ENCODE results near the gene MS4A10. TPM values are rescaled to one million over a fixed set of nuclear protein-coding genes. Genes with fewer than 3 reads are reported as not detected.
A peak's percentile ranks its signal among the peaks of the same experiment; 100 is the strongest.

The MS4A10 gene
- polyA plus RNA-seq, 1 donor from 2014 or later = not detected

GRCh38 chr11:60830478-60831142 lies 45.5 kb downstream of the MS4A10 start:
- Histone ChIP-seq H3F3A (ENCODE audit: insufficient read depth, low read length, poor library complexity, severe bottlenecking) (no peaks in the 10 kb centered on the region), H3K27ac (ENCODE audit: low read length) (no peak overlapping the region), H3K9me2 (ENCODE audit: insufficient read depth, low read length) (no peaks in the 10 kb centered on the region), H3K4me2 (ENCODE audit: low read length) (no peak overlapping the region), H3K9ac (ENCODE audit: low read length) (peak overlapping the region; percentile 5), H4K20me1 (ENCODE audit: insufficient read depth) (no peaks in the 10 kb centered on the region), H3K79me2 (replicated peaks; ENCODE audit: insufficient read depth, low read length) (no peaks in the 10 kb centered on the region), H3K9me3 (ENCODE audit: low read length) (no peaks in the 10 kb centered on the region), H2AFZ (ENCODE audit: low read depth, low read length) (no peak overlapping the region), H3K27me3 (ENCODE audit: insufficient read depth, low read depth, low read length) (no peaks in the 10 kb centered on the region), H3K36me3 (ENCODE audit: insufficient read depth, low read length) (no peaks in the 10 kb centered on the region), H3K4me3 (ENCODE audit: low read length) (no peak overlapping the region)
- TF ChIP-seq EP300 (conservative IDR thresholded peaks at IDR 0.05; ENCODE audit: poor library complexity, severe bottlenecking) = no peak
- TF ChIP-seq POLR2AphosphoS5 (IDR thresholded peaks at IDR 0.05) = no peak
- no peak for TF ChIP-seq CTCF (IDR thresholded peaks at IDR 0.05; ENCODE audit: poor library complexity, severe bottlenecking)
- no peak for TF ChIP-seq EZH2 (IDR thresholded peaks at IDR 0.05; ENCODE audit: borderline replicate concordance, insufficient read depth, low read length, poor library complexity, severe bottlenecking)
- TF ChIP-seq TAF1 (IDR thresholded peaks at IDR 0.05; ENCODE audit: low read depth) = no peak

- no peaks in the 10 kb centered on the region for H4K20me1 ChIP-seq (ENCODE audit: insufficient read depth)
- no peaks in the 10 kb centered on the region for H3K9me3 ChIP-seq (ENCODE audit: low read length)
- no peaks in the 10 kb centered on the region for H3K9me2 ChIP-seq (ENCODE audit: insufficient read depth, low read length)
- H3K36me3 ChIP-seq (ENCODE audit: insufficient read depth, low read length) = no peaks in the 10 kb centered on the region
- H3K4me2 ChIP-seq (ENCODE audit: low read length) = no peak overlapping the region
- peak overlapping the region; percentile 5 for H3K9ac ChIP-seq (ENCODE audit: low read length)
- TF ChIP-seq REST (IDR thresholded peaks at IDR 0.05; ENCODE audit: borderline replicate concordance) (no peak), CTCF (IDR thresholded peaks at IDR 0.05; ENCODE audit: poor library complexity, severe bottlenecking) (peak; percentile 98), EZH2 (IDR thresholded peaks at IDR 0.05; ENCODE audit: borderline replicate concordance, insufficient read depth, low read length, poor library complexity, severe bottlenecking) (no peak), POLR2AphosphoS5 (IDR thresholded peaks at IDR 0.05) (no peak), TAF1 (IDR thresholded peaks at IDR 0.05; ENCODE audit: low read depth) (no peak), SMC3 (conservative IDR thresholded peaks at IDR 0.05; ENCODE audit: poor library complexity) (peak; percentile 99), EP300 (conservative IDR thresholded peaks at IDR 0.05; ENCODE audit: poor library complexity, severe bottlenecking) (no peak), MXI1 (conservative IDR thresholded peaks at IDR 0.05; ENCODE audit: poor library complexity, severe bottlenecking) (peak; percentile 26), RAD21 (conservative IDR thresholded peaks at IDR 0.05) (peak; percentile 98)
- no peaks in the 10 kb centered on the region for H3K79me2 ChIP-seq (replicated peaks; ENCODE audit: insufficient read depth, low read length)
- no peaks in the 10 kb centered on the region for H3K27me3 ChIP-seq (ENCODE audit: insufficient read depth, low read depth, low read length)
- no peaks in the 10 kb centered on the region for H3F3A ChIP-seq (ENCODE audit: insufficient read depth, low read length, poor library complexity, severe bottlenecking)
- H2AFZ ChIP-seq (ENCODE audit: low read depth, low read length) = no peak overlapping the region
- no peak overlapping the region for H3K27ac ChIP-seq (ENCODE audit: low read length)
- H3K4me3 ChIP-seq (ENCODE audit: low read length) = no peak overlapping the region
These were observed 46.0 kb downstream of the MS4A10 start for GRCh38 chr11:60831143-60831500.

Measured in neural cell (in vitro differentiated cells).